D341Med (cell line): ENCODE measurements around the gene CLNK.

Experiments
- DNase-seq: peaks from one replicate; pipeline ENCODE4 v3.0.0; 2012; ENCODE audit warnings: low spot score

CLNK gene

DNA sequence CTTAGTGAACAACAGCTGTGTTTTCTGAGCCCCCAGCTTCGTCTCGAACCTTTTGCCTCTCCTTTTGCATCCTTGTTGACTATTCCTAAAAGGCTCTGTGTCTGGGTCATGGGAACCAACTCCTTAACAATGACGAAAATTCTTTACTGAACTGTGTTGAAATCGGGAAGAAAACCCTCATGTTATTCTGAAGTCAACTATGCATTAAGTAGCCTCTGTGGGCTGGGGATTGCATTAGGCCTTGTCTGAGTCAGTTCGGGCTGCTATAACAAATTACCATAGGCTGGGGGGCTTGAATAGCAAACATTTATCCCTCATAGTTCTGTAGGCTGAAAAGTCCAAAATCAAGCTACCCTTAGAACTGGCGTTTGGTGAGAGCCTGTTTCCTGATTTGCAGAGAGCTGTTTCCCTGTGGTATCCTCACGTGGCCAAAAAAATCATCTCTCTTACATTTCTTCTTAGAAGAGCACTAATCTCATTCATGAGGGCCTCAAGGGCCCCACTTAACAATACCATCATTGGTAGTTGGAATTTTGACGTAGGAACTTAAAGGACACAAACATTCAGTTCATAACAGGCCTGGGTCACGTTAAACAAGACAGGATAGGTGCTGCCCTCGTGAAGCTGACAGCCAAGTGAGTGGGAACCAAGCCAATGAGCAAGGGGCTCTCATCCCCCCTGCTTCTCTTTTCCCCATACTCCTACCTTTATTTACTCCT, 75.9 kb downstream of the CLNK start:
- DNase-seq = no peak

DNA sequence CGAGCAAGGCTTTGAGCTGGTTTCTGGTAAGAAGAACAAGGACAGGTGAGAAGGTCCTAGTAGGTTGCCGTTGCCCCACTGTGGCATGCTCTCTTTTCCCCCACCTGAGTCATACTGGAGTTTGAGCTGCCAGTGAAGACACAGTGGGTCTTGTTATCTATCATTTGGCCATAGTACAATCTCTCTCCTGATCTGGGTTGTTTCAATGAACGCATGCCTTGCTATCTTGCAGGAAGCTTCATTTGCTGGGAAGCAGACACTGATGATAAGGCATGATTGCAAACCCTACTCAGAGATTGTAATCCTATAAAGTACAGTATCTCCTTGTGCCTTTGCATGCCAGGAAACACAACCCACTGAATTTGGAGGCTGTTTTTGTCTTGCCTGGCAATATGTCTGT, 77.4 kb downstream of the CLNK start:
- no peak for DNase-seq

DNA sequence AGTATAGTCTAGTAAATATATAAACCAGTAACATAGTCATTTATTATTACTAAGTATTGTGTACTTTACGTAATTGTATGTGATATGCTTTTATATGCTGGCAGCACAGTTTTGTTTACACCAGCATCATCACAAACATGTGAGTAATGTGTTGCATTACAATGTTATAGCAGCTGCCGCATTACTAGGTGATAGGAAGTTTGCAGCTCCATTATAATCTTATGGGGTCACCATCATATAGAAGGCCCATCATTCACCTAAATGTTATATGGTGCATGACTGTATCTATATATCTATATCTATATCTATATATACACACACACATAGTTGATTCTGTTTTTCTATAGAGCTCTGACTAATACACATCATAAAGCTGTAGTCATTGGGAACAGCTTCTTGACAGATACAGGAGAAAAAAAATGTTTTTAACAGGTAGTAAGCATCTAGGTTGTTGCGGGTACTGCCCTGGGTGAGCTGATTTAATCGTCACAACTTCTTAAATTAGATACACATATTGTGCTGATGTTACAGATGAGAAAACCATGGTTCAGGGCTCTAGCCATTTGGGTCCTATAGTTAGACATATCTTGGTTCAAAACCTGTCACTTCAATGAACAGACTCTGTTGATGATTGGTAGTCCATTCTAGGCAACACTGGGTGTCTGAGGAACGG, 77.9 kb downstream of the CLNK start:
- no peak for DNase-seq

DNA sequence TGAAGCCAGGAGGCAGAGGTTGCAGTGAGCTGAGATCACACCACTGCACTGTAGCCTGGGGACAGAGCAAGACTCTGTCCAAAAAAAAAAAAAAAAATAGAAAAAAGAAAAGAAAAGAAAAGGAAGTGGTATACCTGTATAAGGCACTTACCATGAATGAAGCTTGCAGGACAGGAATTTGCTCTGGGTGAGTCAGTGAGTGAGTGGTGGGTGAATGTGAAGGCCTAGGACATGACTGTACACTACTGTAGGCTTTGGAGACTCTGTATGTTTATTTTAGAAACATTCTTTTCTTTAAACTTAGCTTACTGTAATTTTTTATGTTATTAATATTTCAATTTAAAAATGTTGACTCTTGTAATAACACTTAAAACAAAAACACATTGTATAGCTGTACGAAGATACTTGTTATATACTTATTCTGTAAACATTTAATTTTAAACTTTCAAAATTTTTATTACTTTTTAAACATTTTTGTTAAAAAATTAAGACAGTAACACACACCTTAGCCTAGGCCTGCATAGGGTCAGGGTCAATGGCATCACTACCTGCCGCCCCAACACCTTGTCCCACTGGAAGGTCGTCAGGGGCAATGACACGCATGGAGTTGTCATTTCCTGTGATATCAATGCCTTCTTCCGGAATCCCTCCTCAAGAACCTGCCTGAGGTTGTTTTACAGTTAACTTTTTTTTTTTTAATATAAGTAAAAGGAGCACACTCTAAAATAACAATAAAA, 78.7 kb downstream of the CLNK start:
- DNase-seq = no peak

DNA sequence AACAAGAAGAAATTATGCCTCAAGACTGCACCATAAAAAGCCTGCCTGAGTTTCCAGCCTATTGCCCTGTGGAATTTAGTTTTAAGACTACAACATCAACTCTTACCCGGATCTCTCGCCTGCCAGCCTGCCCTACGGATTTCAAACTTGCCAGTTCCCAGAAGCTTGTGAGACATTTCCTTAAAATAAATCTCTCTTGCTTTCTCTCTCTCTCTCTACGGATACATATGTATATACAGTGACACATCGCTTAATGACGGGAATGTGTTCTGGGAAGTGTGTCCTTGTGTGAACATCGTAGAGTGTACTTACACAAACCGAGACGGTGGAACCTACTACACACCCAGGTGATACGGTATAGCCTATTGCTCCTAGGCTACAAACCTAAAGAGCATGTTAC, 79.5 kb downstream of the CLNK start:
- DNase-seq = no peak

DNA sequence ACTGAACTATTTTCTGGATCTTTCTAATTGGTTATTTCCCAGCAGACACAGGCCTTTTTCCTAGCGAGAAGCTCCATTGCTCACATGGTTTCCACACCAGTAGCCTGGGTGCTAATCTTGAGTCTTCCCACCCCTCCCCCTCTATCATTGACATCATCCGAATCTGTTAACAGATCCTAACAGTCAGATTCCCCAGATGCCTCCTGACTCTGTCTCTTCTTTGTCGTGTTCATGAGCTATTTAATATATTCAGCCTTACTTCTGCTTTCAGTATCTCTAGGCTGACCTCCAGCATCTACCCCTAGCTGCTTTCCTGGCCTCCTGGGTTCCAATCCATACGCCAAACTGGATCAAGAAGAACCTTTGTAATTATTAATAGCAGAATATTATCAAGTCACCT, 85.0 kb downstream of the CLNK start:
- no peak for DNase-seq

DNA sequence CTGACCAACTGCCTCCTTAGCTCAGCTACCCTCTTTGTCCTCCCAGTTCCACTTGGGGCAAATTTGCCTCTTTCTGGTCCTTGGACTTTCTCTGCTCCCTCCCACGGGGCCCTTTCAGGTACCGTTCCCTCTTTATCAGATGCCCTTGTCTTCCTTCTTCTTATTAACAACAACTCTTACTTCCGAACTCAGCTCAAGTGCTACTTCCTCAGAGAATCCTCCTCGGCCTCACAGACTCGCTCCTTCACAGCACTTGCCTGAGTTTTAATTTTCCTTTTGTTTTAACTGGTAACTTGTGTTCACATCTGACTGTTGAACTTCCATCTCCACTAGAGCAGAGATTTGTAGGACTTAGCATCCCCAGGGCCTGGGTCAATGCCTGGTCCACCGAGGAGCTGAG, 85.7 kb downstream of the CLNK start:
- no peak for DNase-seq

DNA sequence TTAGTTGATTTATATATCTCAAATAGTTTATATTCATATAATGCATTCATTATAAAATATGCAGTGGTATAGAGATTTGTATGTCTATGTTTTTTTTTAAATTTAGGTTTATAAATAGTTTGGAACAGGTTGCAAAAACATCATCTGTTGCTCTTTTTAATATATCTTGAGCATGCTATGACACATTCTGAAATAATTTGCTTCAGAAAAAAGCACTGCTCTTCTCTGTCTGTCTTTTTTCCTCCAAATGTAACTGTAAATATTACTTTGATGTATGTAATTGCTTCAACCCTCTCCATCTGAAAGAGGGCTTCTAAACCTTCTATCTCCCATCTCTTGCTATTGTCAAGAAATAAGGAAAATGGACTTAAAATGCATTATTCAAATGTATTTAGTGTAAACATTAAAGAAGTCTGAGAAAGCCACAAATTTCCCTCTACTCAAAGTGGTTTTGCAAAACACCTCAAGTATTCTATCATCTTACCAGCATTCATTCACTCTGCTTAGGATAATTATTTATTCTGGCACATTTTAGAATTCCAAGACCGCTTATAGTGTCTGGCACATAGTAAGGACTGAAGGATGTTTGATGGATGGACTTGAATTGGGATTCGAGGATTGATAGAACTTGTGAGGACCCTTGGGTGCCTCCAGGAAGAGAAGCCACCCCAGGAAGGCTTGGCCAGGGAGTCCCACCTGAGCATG, 87.8 kb downstream of the CLNK start:
- no peak for DNase-seq

DNA sequence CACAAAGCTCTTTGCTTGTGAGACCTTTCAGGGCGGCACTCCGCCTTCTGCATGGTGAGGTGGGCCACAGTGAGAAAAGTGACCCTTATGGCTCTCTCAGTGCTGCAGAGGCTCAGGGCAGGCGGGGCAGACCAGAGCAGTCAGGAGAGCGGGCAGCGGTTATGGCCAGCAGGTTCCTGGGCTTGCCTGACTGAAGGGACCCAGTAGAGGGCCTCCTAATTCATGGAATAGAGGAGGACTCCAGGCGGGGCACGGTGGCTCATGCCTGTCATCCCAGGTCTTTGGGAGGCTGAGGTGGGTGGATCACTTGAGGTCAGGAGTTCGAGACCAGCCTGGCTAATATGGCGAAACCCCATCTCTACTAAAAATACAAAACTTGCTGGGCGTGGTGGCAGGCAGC, 91.4 kb downstream of the CLNK start:
- no peak for DNase-seq

DNA sequence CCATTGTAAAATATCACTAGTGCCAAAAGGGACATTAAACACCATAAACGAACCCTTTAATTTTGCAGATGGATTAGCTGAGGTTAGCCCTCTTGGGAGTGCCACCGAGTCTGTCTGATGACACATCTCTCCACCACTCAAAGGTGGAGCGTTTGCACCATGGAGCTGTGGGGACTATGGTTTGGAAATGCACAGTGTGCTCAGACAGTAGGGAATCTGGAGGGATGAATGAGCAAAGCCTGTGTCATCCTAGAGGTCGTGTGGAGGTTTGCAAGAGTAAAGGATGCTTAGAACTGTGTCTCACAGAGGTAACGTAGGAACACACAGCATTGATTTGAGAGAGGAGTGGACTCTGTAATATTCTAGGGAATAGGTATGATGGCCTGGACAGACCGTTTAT, 93.7 kb downstream of the CLNK start:
- no peak for DNase-seq

DNA sequence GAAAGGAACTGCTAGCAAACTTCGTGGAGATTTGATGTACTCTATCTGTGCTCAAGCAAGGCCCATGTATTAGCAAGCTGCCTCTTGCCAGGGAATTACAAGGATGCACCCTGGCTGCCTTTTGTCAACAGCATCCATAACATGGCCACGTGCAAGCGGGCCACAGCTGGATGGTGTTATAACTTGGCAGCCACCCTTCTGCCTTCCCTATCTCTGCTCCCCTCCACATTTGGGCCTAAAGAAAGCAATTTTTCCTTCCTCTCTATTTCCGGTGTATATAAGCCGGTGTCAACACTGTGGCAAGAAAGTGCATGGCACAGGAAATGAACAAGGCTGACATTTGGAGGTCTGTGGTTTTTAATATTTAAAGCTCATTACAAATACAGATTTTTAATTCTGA, 94.8 kb downstream of the CLNK start:
- no peak for DNase-seq

DNA sequence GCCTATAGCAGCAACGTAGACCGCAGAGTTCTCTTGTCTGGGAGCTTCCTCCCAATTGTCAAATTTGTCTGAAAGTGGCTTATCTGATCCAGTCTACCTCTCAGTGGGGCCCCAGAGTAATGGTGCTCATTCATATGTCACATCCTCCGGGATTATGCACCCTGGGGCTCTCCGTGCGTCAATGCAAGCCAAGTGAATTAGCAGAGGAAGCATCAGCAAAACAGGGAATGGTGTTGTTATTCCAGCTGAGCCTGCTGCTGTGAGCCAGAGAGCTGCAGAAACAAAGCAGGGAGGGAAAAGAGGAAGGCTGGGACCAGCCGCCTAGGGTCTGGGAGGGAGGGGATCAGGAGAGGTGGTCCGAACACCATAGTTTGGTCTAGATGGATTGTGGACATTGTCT, 95.2 kb downstream of the CLNK start:
- no peak for DNase-seq

DNA sequence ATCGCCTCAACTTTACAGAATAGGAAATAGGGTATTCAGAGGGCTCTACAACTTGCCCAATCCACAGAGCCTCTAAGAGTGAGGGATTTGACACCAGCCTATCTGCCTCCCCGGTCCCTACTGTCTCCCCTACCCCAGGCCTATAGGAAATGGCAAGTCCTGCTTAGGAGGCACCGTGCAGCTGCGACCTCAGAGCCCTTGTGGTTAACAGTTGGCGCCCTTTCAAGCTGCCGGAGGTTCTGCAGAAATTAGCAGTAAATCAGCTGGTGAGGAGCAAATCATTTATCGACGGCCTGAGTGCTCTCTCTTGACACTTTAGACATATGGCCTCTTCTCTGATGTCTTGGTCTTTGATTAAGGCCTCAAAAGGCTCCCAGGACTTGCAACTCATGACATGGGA, 96.9 kb downstream of the CLNK start:
- no peak for DNase-seq

DNA sequence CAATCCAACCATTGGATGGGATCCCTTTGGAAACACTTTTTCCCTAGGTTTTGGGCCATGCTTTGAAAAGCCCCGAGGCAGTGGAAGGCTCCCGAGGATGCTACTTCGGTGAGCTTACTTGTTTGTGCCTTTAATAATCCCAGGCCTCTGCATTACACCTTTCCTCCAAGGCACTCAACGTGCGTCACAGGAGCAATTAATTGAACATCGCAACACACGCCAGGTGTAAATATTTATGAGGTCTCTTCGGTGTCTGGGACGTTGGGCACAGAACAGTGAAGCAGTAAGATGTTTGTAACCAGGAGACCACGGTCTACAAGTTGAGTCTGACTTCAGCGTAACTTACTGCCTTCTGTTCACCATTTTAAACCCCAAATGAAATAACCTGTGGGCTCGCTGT, 97.3 kb downstream of the CLNK start:
- DNase-seq = no peak

DNA sequence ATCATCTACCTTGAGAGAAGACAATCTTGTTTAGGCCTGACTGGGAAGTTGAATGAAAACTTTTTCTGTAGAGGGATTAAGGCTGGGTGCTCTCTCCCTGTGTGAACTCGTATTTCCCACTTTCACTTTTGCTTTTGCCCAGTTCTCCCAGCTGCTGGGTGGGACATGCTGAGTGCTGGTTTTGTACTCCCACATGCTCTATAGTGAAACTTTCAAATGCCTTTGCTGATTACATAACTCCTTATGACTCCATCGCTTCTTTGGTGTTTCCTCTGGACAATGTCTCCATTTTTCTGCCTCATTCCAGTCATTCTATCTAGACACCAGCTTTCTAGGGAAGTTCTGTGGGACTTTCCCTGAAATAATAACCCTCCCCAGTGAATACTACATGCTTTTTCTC, 100.5 kb downstream of the CLNK start:
- no peak for DNase-seq

DNA sequence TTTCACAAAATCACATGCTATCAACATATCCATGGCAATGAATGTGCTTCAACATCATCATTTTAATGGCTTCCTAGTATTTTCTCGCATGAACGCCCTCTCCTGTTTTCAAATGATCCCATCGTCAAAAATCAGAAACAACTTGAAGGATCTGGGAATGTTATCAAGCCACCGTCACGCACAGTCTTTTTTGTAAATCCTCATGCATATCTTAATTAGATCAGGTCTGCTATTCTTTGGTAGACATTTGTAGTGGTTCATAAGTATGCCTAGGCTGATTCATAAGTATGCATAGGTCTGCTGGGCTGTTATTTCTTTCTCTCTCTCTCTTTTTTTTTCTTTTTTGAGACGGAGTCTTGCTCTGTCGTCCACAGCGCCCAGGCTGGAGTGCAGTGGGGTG, 101.6 kb downstream of the CLNK start:
- DNase-seq = no peak

DNA sequence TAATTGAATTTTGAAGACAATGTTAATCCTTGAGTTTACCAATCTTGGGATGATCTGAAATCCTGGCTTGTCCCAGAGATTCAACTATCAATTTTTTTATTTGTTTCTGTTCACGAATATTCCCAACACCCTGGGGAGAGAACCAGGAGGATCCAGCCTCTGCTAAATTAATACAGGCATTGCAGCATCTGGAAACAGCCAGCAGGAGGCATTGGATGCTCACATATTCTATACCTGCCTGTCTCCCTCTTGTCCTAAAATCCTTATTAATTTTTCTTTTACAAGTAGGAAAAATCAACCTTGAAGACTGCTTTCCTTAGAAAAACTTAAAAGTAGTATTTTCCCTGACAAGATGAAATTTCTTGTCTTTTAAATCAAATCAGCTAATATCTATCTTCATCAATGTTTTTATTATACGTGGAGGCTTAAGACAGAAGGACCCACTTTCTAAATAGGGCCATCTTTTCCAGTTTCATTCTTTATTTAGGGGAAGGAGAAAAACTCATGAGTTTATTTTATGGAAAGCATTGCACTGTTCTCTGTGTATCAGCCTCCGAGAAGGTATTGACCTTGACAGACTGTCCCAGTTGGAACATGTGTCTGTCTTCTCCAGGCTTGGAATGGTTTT, 102.4 kb downstream of the CLNK start:
- peak; percentile 46 for DNase-seq

DNA sequence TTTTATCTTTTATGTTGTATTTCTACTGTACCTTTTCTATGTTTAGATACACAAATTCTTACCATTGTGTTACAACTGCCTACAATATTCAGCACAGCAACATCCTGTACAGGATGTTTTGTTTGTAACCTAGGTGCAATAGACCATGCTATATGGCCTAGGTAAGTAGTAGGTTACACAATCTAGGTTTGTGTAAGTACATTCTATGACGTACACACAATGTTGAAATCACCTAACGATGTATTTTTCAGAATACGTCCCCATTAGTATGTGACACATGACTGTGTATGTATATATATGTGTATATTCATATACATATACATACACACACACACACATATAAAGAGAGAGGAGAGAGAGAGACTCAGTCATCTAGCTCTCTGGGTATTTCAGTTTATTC, 103.5 kb downstream of the CLNK start:
- DNase-seq = no peak

DNA sequence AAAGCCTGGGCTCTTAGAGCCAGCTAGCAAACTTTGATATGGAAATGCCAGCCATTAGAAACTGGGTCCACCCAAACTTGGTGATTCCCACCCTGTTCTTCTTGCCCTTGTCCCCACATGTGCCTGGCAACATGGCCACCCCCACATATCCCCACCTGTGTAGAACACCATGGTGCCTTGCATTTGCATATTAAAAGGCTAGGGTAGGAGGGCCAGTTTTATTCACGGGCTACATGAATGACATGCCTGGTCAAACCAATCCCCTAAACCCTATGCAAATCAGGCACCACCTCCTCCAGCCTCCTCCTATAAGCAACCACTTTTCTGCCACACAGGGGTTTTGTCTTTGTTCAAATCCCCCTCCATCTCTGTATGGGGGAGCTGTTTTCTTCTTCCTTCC, 104.9 kb downstream of the CLNK start:
- DNase-seq = no peak

DNA sequence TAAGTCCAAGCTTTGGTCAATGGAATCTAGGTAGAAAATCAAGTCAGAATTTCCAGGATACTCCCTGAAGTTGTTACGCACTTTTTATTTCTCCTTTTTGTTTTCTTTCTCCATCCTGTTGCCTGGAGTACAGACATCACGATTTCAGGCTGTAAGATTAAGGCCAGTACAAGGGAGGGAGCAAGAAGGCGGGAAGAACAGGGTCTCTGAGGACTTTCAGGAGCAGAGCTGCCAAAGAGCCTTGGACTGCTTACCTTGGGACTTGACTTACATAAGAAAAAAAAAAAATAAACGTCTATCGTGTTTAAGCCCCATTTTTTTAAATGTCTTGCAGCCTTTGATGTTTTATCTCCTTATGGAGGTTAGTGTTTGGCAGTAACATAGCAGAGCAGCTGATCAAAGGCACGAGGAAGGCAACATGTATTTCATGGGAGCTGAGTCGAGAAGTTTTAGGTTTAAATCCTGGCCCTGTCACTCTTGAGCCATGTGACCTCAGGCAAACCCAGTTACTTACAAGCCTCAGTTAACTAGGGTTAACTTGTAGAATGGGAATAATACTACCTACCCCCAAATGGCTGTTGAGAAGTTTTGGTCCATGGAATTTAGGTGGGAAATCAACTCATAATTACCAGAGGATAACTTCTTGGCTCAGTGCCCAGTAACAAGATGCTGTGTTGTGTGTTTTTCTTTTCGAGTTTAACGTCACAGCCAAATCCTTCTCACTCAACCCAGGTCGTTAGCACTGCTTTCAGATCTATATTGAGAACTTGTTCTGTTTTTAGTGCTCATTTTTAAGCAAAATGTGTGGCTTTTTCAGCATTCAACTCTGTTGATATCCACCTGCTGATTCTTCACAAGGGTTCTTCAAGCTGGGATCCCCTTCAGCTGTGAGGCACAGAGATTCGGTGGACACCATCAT, 106.8 kb downstream of the CLNK start:
- no peak for DNase-seq

DNA sequence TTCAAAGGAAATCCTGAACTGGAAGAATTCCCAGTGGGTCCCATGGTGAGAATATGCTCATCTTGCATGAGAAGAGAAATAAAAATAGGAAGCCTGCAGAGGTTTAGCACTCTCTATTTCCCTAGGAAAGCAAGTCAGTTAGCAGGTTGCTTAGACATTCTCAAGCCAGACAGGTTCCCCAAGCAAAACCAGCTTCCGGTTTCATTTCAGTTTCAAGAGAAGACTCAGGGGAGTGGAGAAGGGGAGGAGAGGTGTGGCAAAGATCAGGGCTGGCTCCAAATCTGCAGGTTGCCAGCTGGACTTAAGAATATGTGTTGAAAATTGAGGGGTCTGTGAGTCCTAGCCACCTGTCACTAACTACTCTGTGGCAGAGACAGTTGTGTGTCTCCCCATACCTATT, 107.5 kb downstream of the CLNK start:
- DNase-seq = no peak
